HG03066 (cell line): ENCODE measurements around the gene RHOU.
"Not testable (repeated sequence)": the region's sequence is repeated elsewhere in the genome, so short reads cannot be mapped to it uniquely, and the experiment has no call there.

ENCODE experiments used
- ATAC-seq: cut with Tn5 transposase; IDR thresholded peaks from one replicate; pipeline ENCODE4 v1.9.1; 2021; ENCODE audit warnings: low read depth; ENCODE audit not compliant: unreplicated experiment

RHOU gene

GRCh38 chr1:228734881-228735801, at the start of gene RHOU:
Gene RHOU, plus strand, starts transcription at chr1:228735479. Its CDS starts 264 bp downstream, at chr1:228735743.
- ATAC-seq = peak; percentile 55

DNA sequence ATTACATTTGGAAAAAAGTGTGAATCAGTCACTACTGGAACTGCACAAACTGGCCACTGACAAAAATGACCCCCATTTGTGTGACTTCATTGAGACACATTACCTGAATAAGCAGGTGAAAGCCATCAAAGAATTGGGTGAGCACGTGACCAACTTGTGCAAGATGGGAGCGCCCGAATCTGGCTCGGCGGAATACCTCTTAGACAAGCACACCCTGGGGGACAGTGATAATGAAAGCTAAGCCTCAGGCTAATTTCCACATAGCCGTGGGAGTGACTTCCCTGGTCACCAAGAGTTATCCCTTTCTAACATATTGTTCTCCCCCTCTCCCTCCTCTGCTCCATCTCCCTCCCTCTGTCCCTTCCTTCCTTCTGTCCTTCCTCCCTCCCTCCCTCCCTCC, 47.7 kb upstream of the RHOU start:
- no peak for ATAC-seq

DNA sequence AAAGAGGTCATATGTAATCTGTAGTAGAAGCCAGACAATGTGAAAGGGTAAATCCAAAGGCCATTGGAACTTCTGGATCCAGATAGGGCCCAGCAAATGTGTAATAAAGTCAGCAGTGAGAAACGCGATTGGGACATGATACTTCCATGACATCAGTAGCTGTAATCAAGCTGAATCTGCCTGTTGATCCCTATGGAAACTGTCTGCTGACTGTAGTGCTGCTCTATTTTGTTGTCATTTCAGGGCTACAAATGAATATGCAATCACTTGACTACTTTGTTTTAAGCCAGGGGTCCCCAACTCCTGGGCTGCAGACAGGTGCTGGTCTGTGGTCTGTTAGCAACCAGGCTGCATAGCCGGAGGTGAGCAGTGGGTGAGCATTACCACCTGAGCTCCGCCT, 46.0 kb upstream of the RHOU start:
- ATAC-seq = no peak

DNA sequence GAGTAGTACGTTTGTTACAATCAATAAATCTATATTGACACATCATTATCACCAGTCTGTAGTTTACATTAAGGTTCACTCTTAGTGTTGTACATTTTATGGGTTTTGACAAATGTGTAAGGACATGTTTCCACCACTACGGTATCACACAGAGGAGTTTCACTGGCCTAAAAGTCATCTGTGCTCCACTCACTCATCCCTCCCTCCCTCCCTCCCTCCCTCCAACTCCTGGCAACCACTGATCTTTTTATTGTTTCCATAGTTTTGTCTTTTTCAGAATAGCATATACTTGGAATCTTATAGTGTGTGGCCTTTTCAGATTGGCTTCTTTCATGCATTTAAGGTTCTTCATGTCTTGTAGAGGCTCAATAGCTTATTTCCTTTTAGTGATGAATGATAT, 44.1 kb upstream of the RHOU start:
- ATAC-seq = no peak

DNA sequence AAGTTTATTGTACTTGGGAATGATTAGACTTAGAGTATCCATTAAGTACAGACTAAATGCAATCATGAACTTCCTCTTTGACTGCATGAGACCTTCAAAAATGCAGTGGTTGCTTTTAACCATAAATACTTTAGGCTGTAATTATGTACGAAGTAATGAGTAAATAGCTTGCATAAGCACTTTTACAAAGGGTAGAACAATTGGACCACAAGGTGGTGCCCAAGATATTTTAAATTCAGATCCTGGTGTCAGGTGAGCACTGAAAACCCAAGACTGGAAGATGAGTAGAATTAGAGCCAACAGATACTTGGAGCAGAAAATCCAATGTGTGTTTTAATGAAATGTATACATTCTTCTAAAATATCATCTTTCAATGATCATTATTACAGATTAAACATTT, 43.4 kb upstream of the RHOU start:
- ATAC-seq = no peak

GRCh38 chr1:228694447-228694846, 40.8 kb upstream of the RHOU start:
- not testable (repeated sequence) for ATAC-seq

DNA sequence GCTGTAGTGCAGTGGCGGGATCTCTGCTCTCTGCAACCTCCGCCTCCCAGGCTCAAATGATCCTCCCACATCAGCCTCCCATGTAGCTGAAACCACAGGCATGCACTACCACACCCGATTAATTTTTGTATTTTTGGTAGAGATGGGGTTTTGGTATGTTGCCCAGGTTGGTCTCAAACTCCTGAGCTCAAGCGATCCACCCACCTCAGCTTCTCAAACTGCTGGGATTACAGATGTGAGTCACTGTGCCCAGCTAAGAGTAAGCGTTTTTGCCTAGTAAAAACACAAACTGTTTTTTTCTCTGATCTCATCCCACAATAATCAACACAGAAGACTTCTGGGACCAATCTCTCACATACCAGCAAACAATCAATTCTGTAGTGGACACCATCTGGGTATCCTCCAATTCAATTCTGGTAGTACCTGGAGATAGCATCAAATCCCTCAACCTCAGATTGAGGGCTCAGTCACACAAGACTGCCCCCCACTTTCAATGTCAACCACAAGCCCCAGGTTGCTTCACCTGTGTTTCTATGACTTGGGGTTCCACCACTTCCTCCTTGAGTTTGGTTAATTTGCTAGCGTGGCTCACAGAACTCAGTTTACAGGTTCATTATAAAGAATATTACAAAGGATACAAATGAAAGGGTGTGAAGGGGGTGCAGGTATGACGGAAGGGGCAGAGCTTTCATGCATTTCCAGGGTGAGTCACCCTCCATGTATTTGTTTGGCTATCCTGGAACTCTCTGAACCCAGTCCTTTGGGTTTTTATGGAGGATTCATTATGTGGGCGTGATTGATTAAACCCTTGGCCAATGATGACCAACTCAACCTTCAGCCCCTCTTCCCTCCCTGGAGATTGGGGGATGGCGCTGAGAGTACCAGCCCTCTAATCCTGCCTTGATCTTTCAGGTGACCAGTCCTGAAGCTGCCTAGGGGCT, 40.0 kb upstream of the RHOU start:
- no peak for ATAC-seq

GRCh38 chr1:228697207-228698016, 37.9 kb upstream of the RHOU start:
- ATAC-seq = no peak

- ATAC-seq = no peak
Measured at GRCh38 chr1:228698017-228698329, 37.3 kb upstream of the RHOU start.

DNA sequence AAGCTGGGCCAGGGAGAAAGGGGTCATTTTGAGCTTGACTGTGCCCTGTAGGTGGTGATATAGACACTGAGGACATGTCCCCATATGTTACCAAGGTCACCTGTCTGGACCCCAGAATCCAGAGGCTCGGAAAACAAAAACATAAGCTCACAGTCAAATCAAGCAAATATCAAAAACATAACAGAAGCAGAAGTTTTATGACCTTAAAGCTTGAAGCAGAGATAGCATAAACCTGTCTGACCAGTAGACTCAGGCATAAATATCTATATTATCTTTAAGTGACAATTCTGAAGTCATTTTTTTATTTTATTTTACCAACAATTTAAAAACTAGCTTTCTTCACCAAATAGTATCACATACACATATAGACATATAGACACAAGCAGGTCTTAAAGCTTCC, 32.8 kb upstream of the RHOU start:
- no peak for ATAC-seq

DNA sequence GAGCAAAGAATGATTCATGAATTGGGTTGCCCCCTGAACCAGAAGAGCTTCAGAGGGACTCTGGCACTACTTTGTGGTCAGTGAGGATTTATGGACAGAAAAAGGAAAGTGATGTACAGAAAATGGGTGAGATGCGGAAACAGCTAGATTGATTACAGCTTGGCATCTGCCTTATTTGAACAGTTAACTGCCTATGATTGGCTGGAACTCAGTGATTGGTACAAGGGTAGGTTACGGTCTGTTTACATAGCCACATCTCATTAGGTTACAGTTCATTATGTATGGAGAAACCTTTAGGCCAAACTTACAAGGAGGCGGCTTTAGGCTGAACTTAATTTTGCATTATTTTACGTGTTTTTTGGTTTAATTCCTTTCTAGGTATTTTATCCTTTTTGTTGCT, 29.0 kb upstream of the RHOU start:
- ATAC-seq = no peak

- ATAC-seq = no peak
Measured at GRCh38 chr1:228717081-228717480, 18.2 kb upstream of the RHOU start.

GRCh38 chr1:228721407-228721806, 13.9 kb upstream of the RHOU start:
- ATAC-seq = no peak

DNA sequence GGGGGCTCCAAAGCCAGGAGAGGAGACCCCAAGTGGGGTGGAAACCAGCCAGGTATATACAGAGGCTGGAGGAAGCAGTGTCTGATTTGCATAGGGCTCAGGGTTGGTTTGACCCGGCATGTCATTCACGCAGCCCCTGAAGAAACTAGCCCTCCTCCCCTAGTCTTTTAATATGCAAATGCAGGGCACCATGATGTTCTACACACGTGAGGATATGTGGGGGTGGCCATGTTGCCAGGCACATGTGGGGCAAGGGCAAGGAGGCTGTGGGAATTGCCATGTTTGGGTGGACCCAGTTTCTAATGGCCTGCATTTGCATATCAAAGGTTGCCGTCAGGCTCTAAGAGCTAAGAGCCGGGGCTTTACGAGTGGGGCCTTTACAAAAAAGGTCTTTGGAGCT, 12.0 kb upstream of the RHOU start:
- no peak for ATAC-seq

DNA sequence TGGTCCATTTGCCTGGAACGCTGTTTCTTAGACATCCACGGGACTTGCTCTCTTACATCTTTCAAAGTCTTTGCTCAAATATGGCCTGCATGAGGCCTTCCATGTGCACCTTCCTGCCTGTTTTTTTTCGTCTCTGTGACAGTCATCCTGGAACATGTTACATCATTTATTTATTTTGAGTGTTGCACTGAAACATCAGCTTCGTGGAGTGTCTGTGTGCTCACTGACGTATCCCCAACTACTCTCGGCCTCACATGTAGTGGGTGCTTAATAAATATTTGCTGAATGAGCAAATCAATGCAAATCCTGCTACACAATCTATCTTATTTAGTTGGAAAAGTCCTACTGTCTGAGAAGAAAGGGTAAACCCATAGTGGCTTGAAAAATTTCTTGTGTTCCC, 11.4 kb upstream of the RHOU start:
- ATAC-seq = no peak

- no peak for ATAC-seq
Measured at GRCh38 chr1:228725178-228725577, 10.1 kb upstream of the RHOU start.

DNA sequence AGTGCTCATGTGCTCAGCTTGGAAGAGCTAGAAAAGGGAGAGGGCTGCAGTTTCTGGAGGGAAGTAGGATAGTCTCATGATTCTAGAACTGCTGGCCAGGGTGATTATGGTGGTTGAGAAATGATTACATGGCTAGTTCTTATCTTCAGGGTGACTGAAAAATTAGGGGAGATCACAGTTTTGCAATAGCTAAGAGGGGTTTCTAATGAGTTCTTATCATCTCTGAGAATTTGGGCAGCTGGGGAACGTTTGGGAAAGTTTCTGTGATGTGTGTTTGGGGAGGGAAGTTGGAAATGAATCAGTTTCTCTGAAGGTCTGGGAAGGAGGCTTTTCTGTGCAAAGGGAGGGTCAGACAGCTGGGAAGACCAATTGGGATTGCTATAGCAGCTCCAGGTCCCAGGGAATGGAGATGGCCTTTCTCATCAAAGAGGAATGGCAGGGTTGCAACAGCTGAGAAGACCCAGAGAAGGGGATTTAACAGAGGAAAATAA, 7.6 kb upstream of the RHOU start:
- ATAC-seq = no peak

GRCh38 chr1:228732426-228732825, 2.9 kb upstream of the RHOU start:
- ATAC-seq = no peak

DNA sequence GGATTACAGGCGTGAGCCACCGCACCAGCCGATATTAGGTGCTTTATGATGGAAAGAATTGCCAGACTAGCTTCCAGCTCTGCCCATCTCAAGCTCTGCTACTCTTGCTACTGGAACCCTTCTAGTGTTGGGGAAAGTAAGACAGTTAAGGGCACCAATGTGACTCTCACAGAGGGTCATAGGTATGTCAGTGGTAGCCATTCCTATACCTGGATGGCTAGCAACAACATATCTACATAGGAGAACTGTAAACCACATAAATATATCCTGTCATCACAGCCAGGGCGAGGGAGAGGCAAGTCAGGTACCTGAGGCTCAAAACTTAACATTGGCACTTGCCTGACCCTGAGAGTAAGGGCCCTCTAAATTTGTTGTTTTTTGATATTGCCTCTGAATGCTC, 1.7 kb upstream of the RHOU start:
- no peak for ATAC-seq

DNA sequence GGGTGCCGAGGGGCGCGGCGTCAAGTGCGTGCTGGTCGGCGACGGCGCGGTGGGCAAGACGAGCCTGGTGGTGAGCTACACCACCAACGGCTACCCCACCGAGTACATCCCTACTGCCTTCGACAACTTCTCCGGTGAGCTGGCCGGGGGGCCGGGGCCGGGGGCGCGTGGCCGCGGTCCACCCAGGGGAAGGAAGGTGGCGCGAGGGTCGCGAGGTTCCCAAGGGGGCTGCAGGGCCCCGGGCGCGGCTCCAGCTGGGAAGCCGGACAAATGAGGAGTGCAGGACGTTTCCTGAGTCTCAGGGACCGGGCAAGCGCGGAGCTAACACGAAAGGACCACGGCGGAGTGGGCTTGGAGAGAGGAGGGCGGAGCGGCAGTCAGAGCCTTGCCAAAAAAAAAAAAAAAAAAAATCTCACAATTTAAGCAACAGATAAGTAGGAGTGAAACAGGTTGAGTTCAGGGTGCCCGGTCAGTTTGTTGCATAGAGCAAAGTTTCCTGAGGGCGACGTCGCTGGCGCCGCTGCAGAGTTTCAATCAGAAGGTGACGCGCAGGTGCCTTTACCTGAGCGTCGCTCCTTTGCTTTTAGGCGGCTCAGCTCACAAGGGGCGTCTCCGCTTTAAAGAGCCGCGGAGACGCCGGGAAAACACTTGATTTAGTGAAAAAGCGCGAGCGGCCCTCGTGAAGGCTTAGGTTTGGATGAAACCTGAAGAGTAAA, 750 bp downstream of the RHOU start:
- no peak for ATAC-seq
